OCI-LY1 (cell line): ENCODE results near the gene PIGC.
"Not testable (repeated sequence)": the region's sequence is repeated elsewhere in the genome, so short reads cannot be mapped to it uniquely, and the experiment has no call there.

ENCODE experiments used
- H2AFZ ChIP-seq: fragments of 200-600 bp; sonication (generic), shearing (Covaris generic); 2 replicates; pipeline ENCODE4 v1.6.0; 2014; ENCODE audit warnings: antibody characterized with exemption, mild to moderate bottlenecking, low read length
- H3F3A ChIP-seq: fragments of 200-600 bp; sonication (generic), shearing (Covaris generic); 2 replicates; pipeline ENCODE4 v1.6.0; 2014; ENCODE audit warnings: mild to moderate bottlenecking, antibody characterized with exemption, low read length, moderate library complexity; ENCODE audit not compliant: insufficient read depth
- H3K27ac ChIP-seq: fragments of 200-600 bp; sonication (generic); 2 replicates; pipeline ENCODE4 v1.5.1; 2014; ENCODE audit warnings: low read length, mixed run types, mild to moderate bottlenecking, low read depth; ENCODE audit not compliant: poor library complexity, severe bottlenecking
- H3K27me3 ChIP-seq: fragments of 200-600 bp; sonication (generic); 2 replicates; pipeline ENCODE4 v1.6.0; 2014; ENCODE audit warnings: antibody characterized with exemption, mild to moderate bottlenecking, low read length, moderate library complexity; ENCODE audit not compliant: insufficient read depth
- H3K36me3 ChIP-seq: fragments of 200-600 bp; sonication (generic); 2 replicates; pipeline ENCODE4 v1.6.1; 2014; ENCODE audit warnings: mild to moderate bottlenecking, antibody characterized with exemption, low read length, moderate library complexity, mixed read lengths; ENCODE audit not compliant: insufficient read depth
- H3K4me1 ChIP-seq: fragments of 200-600 bp; sonication (generic); 2 replicates; pipeline ENCODE4 v1.5.1; 2014; ENCODE audit warnings: mild to moderate bottlenecking, low read length, moderate library complexity; ENCODE audit not compliant: insufficient read depth, severe bottlenecking
- H3K4me2 ChIP-seq: fragments of 200-600 bp; sonication (generic), shearing (Covaris generic); 2 replicates; pipeline ENCODE4 v1.6.1; 2014; ENCODE audit warnings: low read length
- H3K4me3 ChIP-seq: fragments of 200-600 bp; sonication (generic); 2 replicates; pipeline ENCODE4 v1.5.1; 2014; ENCODE audit warnings: low read length, low read depth, mild to moderate bottlenecking, mixed read lengths; ENCODE audit not compliant: poor library complexity, severe bottlenecking
- H3K79me2 ChIP-seq: fragments of 200-600 bp; shearing (Covaris generic); 2 replicates; pipeline ENCODE4 v1.6.1; 2016; ENCODE audit warnings: mixed run types, low read length, mixed read lengths; ENCODE audit not compliant: insufficient read depth
- H3K9ac ChIP-seq: fragments of 200-600 bp; sonication (generic), shearing (Covaris generic); 2 replicates; pipeline ENCODE4 v1.6.1; 2014; ENCODE audit warnings: mild to moderate bottlenecking, low read length, mixed read lengths
- H3K9me2 ChIP-seq: fragments of 200-600 bp; sonication (generic), shearing (Covaris generic); 2 replicates; pipeline ENCODE4 v1.6.1; 2014; ENCODE audit warnings: low read depth, mild to moderate bottlenecking, low read length, mixed read lengths
- H3K9me3 ChIP-seq: fragments of 200-600 bp; shearing (Covaris generic); 2 replicates; pipeline ENCODE4 v1.6.1; 2014; ENCODE audit warnings: low read length, mixed read lengths
- H4K20me1 ChIP-seq: fragments of 200-600 bp; sonication (generic), shearing (Covaris generic); 2 replicates; pipeline ENCODE4 v1.6.0; 2016; ENCODE audit warnings: mild to moderate bottlenecking, low read length; ENCODE audit not compliant: insufficient read depth
- CTCF ChIP-seq: fragments of 200-600 bp; sonication (generic), shearing (Covaris generic); IDR thresholded peaks from 2 replicates; pipeline ENCODE4 v1.5.1; 2017; ENCODE audit warnings: mild to moderate bottlenecking, antibody characterized with exemption, low read length, moderate library complexity, mixed read lengths
- EZH2 ChIP-seq: fragments of 200-600 bp; sonication (generic), shearing (Covaris generic); IDR thresholded peaks from 2 replicates; pipeline ENCODE4 v1.8.0; 2017; ENCODE audit warnings: borderline replicate concordance, mixed run types, mild to moderate bottlenecking, antibody characterized with exemption, low read length, moderate library complexity, mixed read lengths

PIGC gene

GRCh38 chr1:172446547-172446946 lies 2.7 kb upstream of the PIGC start:
- Histone ChIP-seq H3K4me3 (no peak overlapping the region), H3K9ac (no peak overlapping the region), H3K36me3 (peaks cover 9% of the 10 kb centered on the region), H3K9me3 (no peaks in the 10 kb centered on the region), H3K79me2 (no peaks in the 10 kb centered on the region), H4K20me1 (no peaks in the 10 kb centered on the region), H2AFZ (no peak overlapping the region), H3K27me3 (no peaks in the 10 kb centered on the region), H3K9me2 (no peaks in the 10 kb centered on the region), H3K4me2 (no peak overlapping the region), H3K27ac (no peak overlapping the region), H3F3A (no peaks in the 10 kb centered on the region), H3K4me1 (peaks cover 39% of the 10 kb centered on the region)
- TF ChIP-seq EZH2: no peak
- TF ChIP-seq CTCF: no peak

- no peaks in the 10 kb centered on the region for H3K9me3 ChIP-seq
- H3K9me2 ChIP-seq: no peaks in the 10 kb centered on the region
- no peak for TF ChIP-seq CTCF
- no peak for TF ChIP-seq EZH2
- H3K9ac ChIP-seq: peak overlapping the region; percentile 80
- H3K4me3 ChIP-seq: peak overlapping the region; percentile 72
- H3K27me3 ChIP-seq: no peaks in the 10 kb centered on the region
- H3K4me2 ChIP-seq: peak overlapping the region; percentile 83
- no peaks in the 10 kb centered on the region for H3F3A ChIP-seq
- no peaks in the 10 kb centered on the region for H3K79me2 ChIP-seq
- H3K36me3 ChIP-seq: peaks cover 16% of the 10 kb centered on the region
- H3K4me1 ChIP-seq: peaks cover 17% of the 10 kb centered on the region
- no peak overlapping the region for H3K27ac ChIP-seq
- no peaks in the 10 kb centered on the region for H4K20me1 ChIP-seq
- H2AFZ ChIP-seq: peak overlapping the region; percentile 36; the same call in 1 of the 2 replicates
Observed at GRCh38 chr1:172442843-172443565, 865 bp downstream of the PIGC start.

GRCh38 chr1:172442404-172442803 lies 1.5 kb downstream of the PIGC start:
- Histone ChIP-seq H4K20me1 (no peaks in the 10 kb centered on the region), H3K4me2 (peak overlapping the region; percentile 83; the same call in 1 of the 2 replicates), H3K27ac (no peak overlapping the region), H3K4me1 (peaks cover 17% of the 10 kb centered on the region), H2AFZ (no peak overlapping the region), H3K9me2 (no peaks in the 10 kb centered on the region), H3K9ac (no peak overlapping the region), H3K4me3 (peak overlapping the region; percentile 72), H3K9me3 (no peaks in the 10 kb centered on the region), H3K36me3 (peaks cover 16% of the 10 kb centered on the region), H3K27me3 (no peaks in the 10 kb centered on the region), H3F3A (no peaks in the 10 kb centered on the region), H3K79me2 (no peaks in the 10 kb centered on the region)
- TF ChIP-seq EZH2 (no peak), CTCF (no peak)

- H3F3A ChIP-seq, H3K4me2 ChIP-seq, H3K9me2 ChIP-seq, H3K9ac ChIP-seq, H3K9me3 ChIP-seq, H3K27ac ChIP-seq, H3K79me2 ChIP-seq, H3K27me3 ChIP-seq, H2AFZ ChIP-seq, H3K4me1 ChIP-seq, H3K4me3 ChIP-seq, H4K20me1 ChIP-seq: not testable (repeated sequence)
- H3K36me3 ChIP-seq: peaks cover 13% of the 10 kb centered on the region
Observed at GRCh38 chr1:172437183-172437582, 6.7 kb downstream of the PIGC start.
